ENCODE data around the gene GRK4.

GRK4 gene

GRCh38 chr4:3087115-3087797 is 123.9 kb downstream of the GRK4 start:
- no peak overlapping the region for H3K4me3 ChIP-seq (ENCODE audit: low read depth, low read length)
- TF ChIP-seq, protein P1, sequence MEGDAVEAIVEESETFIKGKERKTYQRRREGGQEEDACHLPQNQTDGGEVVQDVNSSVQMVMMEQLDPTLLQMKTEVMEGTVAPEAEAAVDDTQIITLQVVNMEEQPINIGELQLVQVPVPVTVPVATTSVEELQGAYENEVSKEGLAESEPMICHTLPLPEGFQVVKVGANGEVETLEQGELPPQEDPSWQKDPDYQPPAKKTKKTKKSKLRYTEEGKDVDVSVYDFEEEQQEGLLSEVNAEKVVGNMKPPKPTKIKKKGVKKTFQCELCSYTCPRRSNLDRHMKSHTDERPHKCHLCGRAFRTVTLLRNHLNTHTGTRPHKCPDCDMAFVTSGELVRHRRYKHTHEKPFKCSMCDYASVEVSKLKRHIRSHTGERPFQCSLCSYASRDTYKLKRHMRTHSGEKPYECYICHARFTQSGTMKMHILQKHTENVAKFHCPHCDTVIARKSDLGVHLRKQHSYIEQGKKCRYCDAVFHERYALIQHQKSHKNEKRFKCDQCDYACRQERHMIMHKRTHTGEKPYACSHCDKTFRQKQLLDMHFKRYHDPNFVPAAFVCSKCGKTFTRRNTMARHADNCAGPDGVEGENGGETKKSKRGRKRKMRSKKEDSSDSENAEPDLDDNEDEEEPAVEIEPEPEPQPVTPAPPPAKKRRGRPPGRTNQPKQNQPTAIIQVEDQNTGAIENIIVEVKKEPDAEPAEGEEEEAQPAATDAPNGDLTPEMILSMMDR (IDR thresholded peaks at IDR 0.05; ENCODE audit: insufficient read depth, low read length, missing control alignments) = no peak
- CTCF ChIA-PET = interaction anchor here (0.8 kb wide), 1 partner anchor 33 kb away, joined by 3 read pairs; no protein-coding TSS in a partner anchor
- DNase-seq (ENCODE audit: low read depth, low spot score) = no peak
- POLR2A ChIA-PET = no interaction called here

All from AG04449 (cell line).